SK-N-SH (cell line): ENCODE measurements around the gene PPP4C.

Experiments
- CHD2 ChIP-seq: fragments of 150-350 bp; IDR thresholded peaks from 2 replicates; pipeline ENCODE4 v1.6.1; 2018; ENCODE audit warnings: low read length; ENCODE audit not compliant: partially characterized antibody
- FOXJ3 ChIP-seq: sonication (generic); formaldehyde crosslinking; IDR thresholded peaks from 2 replicates; pipeline ENCODE4 v1.5.1; 2020; ENCODE audit warnings: mild to moderate bottlenecking, missing genetic modification reagents
- TCF12 ChIP-seq: IDR thresholded peaks from 2 replicates; pipeline ENCODE4 v1.4.0; 2012
- YY1 ChIP-seq: IDR thresholded peaks from 2 replicates; pipeline ENCODE4 v1.4.0; 2012; ENCODE audit warnings: low read depth, mild to moderate bottlenecking
- TF ChIP-seq, protein P1 (sequence below): fragments of 200-600 bp; sonication (generic); IDR thresholded peaks from 2 replicates; pipeline ENCODE4 v1.6.1; 2017; ENCODE audit warnings: antibody characterized with exemption, mild to moderate bottlenecking, moderate library complexity
- TF ChIP-seq, protein P2 (sequence below): fragments of 150-350 bp; IDR thresholded peaks from 2 replicates; pipeline ENCODE4 v1.6.1; 2016; ENCODE audit warnings: mild to moderate bottlenecking, low read depth, low read length
- TF ChIP-seq, protein P3 (sequence below): IDR thresholded peaks from 2 replicates; pipeline ENCODE4 v1.4.0; 2012; ENCODE audit warnings: low read depth
- TF ChIP-seq, protein P4 (sequence below): fragments of 150-350 bp; IDR thresholded peaks from 2 replicates; pipeline ENCODE4 v1.6.1; 2017; ENCODE audit warnings: antibody characterized with exemption, low read length, low read depth, borderline replicate concordance

DNA sequence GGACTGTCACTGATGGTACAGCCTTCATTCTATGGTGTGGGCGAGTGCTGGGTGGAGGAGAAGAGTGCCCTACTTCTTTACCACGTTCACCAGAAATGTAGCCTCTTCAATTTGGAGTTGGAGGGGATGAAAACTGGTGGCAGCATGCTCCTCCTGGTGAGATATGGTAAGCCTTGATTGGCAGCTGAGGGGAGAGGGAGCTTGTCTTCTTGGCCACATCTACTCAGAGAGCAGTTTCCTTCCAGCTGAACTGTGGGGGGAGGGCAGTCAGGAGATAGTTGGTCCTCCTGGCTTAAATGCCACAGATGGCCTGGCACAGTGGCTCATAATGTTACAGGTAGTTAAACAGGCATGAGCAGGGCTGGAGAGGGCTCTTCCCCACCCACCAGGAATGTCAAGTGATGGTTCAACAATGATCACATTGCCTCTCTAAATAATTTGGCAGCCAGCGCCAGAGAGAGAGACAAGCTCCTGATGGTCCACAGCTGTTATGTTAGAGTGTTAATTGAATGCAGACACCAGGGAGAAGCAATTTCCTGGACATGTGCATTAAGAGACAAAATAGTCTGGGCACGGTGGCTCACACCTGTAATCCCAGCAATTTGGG, 56.2 kb downstream of the PPP4C start:
- TF ChIP-seq CHD2 (no peak), YY1 (no peak), FOXJ3 (CRISPR knock-in tag) (no peak), TCF12 (peak; percentile 8; the same call in 1 of the 2 replicates)
- TF ChIP-seq, protein P1, sequence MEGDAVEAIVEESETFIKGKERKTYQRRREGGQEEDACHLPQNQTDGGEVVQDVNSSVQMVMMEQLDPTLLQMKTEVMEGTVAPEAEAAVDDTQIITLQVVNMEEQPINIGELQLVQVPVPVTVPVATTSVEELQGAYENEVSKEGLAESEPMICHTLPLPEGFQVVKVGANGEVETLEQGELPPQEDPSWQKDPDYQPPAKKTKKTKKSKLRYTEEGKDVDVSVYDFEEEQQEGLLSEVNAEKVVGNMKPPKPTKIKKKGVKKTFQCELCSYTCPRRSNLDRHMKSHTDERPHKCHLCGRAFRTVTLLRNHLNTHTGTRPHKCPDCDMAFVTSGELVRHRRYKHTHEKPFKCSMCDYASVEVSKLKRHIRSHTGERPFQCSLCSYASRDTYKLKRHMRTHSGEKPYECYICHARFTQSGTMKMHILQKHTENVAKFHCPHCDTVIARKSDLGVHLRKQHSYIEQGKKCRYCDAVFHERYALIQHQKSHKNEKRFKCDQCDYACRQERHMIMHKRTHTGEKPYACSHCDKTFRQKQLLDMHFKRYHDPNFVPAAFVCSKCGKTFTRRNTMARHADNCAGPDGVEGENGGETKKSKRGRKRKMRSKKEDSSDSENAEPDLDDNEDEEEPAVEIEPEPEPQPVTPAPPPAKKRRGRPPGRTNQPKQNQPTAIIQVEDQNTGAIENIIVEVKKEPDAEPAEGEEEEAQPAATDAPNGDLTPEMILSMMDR, result no peak
- TF ChIP-seq, protein P2, sequence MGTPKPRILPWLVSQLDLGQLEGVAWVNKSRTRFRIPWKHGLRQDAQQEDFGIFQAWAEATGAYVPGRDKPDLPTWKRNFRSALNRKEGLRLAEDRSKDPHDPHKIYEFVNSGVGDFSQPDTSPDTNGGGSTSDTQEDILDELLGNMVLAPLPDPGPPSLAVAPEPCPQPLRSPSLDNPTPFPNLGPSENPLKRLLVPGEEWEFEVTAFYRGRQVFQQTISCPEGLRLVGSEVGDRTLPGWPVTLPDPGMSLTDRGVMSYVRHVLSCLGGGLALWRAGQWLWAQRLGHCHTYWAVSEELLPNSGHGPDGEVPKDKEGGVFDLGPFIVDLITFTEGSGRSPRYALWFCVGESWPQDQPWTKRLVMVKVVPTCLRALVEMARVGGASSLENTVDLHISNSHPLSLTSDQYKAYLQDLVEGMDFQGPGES, result no peak
- TF ChIP-seq, protein P3, sequence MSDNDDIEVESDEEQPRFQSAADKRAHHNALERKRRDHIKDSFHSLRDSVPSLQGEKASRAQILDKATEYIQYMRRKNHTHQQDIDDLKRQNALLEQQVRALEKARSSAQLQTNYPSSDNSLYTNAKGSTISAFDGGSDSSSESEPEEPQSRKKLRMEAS, result no peak
- TF ChIP-seq, protein P4, sequence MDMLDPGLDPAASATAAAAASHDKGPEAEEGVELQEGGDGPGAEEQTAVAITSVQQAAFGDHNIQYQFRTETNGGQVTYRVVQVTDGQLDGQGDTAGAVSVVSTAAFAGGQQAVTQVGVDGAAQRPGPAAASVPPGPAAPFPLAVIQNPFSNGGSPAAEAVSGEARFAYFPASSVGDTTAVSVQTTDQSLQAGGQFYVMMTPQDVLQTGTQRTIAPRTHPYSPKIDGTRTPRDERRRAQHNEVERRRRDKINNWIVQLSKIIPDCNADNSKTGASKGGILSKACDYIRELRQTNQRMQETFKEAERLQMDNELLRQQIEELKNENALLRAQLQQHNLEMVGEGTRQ, result no peak
